GM12878 (cell line): ENCODE measurements around the gene DPYSL3. TPM values are rescaled to one million over a fixed set of nuclear protein-coding genes. Genes with fewer than 3 reads are reported as not detected.

ENCODE experiments used
- ATAC-seq: fragments of 200-7000 bp; cut with Tn5 transposase; 3 replicates; pipeline ENCODE4 v1.9.1; 2020; ENCODE audit warnings: mild to moderate bottlenecking, moderate library complexity
- BruUV-seq: library from RNA; stranded (reverse); fragments of 400-500 nt; replicated peaks from 2 replicates; lab custom pipeline; 2021; lab: Mats Ljungman, UMichigan
- CTCF ChIA-PET: fragments of 300-600 bp; sonication (Branson Sonifier 250); formaldehyde crosslinking; extraction: SDS; loops from one replicate; lab custom pipeline; 2021; ENCODE audit warnings: inconsistent platforms; lab: Yijun Ruan, JAX
- POLR2A ChIA-PET: fragments of 350-600 bp; formaldehyde crosslinking; extraction: SDS; loops from one replicate; lab custom pipeline; 2021; ENCODE audit warnings: inconsistent platforms; lab: Charles Lee
- RAD21 ChIA-PET: fragments of 300-600 bp; sonication (Branson Sonifier 250); formaldehyde crosslinking; loops from one replicate; lab custom pipeline; 2023; ENCODE audit warnings: antibody characterized with exemption; ENCODE audit not compliant: unreplicated experiment; lab: Charles Lee
- SMC1A ChIA-PET: fragments of 300-600 bp; sonication (Branson Sonifier 250); formaldehyde crosslinking; loops from one replicate; lab custom pipeline; 2023; ENCODE audit not compliant: unreplicated experiment, uncharacterized antibody; lab: Charles Lee
- DNase-seq: peaks from one replicate; pipeline ENCODE4 v3.0.0-alpha.2; 2011; ENCODE audit warnings: low read depth, low spot score
- FAIRE-seq: peaks from 3 replicates; lab custom pipeline; 2011; peaks lifted over from hg19 to GRCh38; lab: Jason Lieb, UNC
- H2AFZ ChIP-seq: 2 replicates; pipeline ENCODE4 v1.6.0; 2011; ENCODE audit warnings: low read depth, low read length, control low read depth; ENCODE audit not compliant: control insufficient read depth
- H3K27ac ChIP-seq: 2 replicates; pipeline ENCODE4 v1.5.1; 2011; ENCODE audit warnings: control low read depth; ENCODE audit not compliant: control insufficient read depth, insufficient read depth
- H3K27me3 ChIP-seq, 2 experiments: replicated peaks in 1 of 2; 2 replicates each; pipeline versions ENCODE4 v1.6.0 to v1.6.1; 2011; ENCODE audit warnings: low read length in 1 of 2; ENCODE audit not compliant: control insufficient read depth in 2 of 2, insufficient read depth in 2 of 2
- H3K36me3 ChIP-seq, 2 experiments: 2 replicates each; pipeline ENCODE4 v1.5.1; 2011; ENCODE audit warnings: low read length in 1 of 2; ENCODE audit not compliant: control insufficient read depth in 2 of 2, insufficient read depth in 2 of 2
- H3K4me1 ChIP-seq: 2 replicates; pipeline ENCODE4 v1.6.1; 2011; ENCODE audit warnings: mild to moderate bottlenecking, low read length, moderate library complexity, mixed read lengths; ENCODE audit not compliant: control insufficient read depth, insufficient read depth
- H3K4me2 ChIP-seq: 2 replicates; pipeline ENCODE4 v1.6.0; 2011; ENCODE audit warnings: control low read depth; ENCODE audit not compliant: control insufficient read depth, insufficient read depth
- H3K4me3 ChIP-seq: fragments of 200-600 bp; sonication (generic); 2 replicates; pipeline ENCODE4 v1.5.1; 2016
- H3K79me2 ChIP-seq: 2 replicates; pipeline ENCODE4 v1.6.0; 2011; ENCODE audit warnings: low read length; ENCODE audit not compliant: control insufficient read depth, insufficient read depth
- H3K9ac ChIP-seq: 2 replicates; pipeline ENCODE4 v1.8.0; 2011; ENCODE audit warnings: low read length, control low read depth, mixed read lengths; ENCODE audit not compliant: control insufficient read depth, insufficient read depth
- H3K9me3 ChIP-seq: replicated peaks from 3 replicates; pipeline ENCODE4 v1.5.1; 2011; ENCODE audit warnings: mild to moderate bottlenecking, low read length; ENCODE audit not compliant: control insufficient read depth, insufficient read depth
- H4K20me1 ChIP-seq: 2 replicates; pipeline ENCODE4 v1.6.0; 2011; ENCODE audit not compliant: control insufficient read depth, insufficient read depth
- ZNF217 ChIP-seq: fragments of 450-650 bp; IDR thresholded peaks from 2 replicates; pipeline ENCODE4 v1.6.1; 2017; ENCODE audit warnings: antibody characterized with exemption, mild to moderate bottlenecking
- WGBS: methylation state at CpG from one replicate; pipeline ENCODE4 v1.1.6; 2016; ENCODE audit warnings: low lambda C conversion rate; ENCODE audit not compliant: insufficient replicate concordance, insufficient coverage; ENCODE audit errors: missing lambda C conversion rate; 5-methylcytosine and 5-hydroxymethylcytosine counted together
- in situ Hi-C: fragments of 300-500 bp; cut with MboI; formaldehyde crosslinking; loops from 9 replicates; pipeline ENCODE4 v1.14.3; 2018; ENCODE audit warnings: mixed read lengths
- intact Hi-C: fragments of 100-400 bp; cut with micrococcal nuclease; formaldehyde crosslinking; loops from one replicate; pipeline ENCODE4 v1.14.2; 2022; ENCODE audit not compliant: unreplicated experiment
- polyA plus RNA-seq, 11 experiments: library from polyadenylated mRNA; depleted of rRNA in 4 of 11; unstranded in 6 of 11; stranded (reverse) in 5 of 11; fragments of >200 nt; fragmentation: Nextera tagmentation in 4 of 11; fragmentation: Illumina TruSeq in 1 of 11; extraction: Ambion mirVana in 4 of 11; extraction: Trizol in 1 of 11; gene quantifications; 1 replicate in 1 of 11; 2 replicates in 10 of 11; pipeline versions ENCODE4 v1.2.1 to v1.2.3, GENCODE V29; 2011 to 2016; ENCODE audit warnings: inconsistent platforms in 2 of 11, missing spikeins in 2 of 11, low read depth in 1 of 11
- small RNA-seq: library from RNA; depleted of rRNA; stranded (forward); fragments of <200 nt; gene quantifications from one replicate; pipeline ENCODE3, GENCODE V24; 2014
- total RNA-seq, 4 experiments: library from RNA; depleted of rRNA in 3 of 4; stranded (reverse); fragments of >200 nt in 3 of 4; fragmentation: Illumina TruSeq in 1 of 4; extraction: Trizol in 1 of 4; gene quantifications; 2 replicates each; pipeline versions ENCODE4 v1.2.1 to v1.2.3, GENCODE V29; 2013 to 2021

The DPYSL3 gene
- total and polyA plus RNA-seq, 10 of the 15 experiments (the other 5 are each of a cell fraction or from before 2014, with no cell fraction given) = 0.08 to 1.5 (median 0.45) TPM; not detected in 1

GRCh38 chr5:147340941-147341340, 168.9 kb downstream of the DPYSL3 start:
- RAD21 ChIA-PET = no interaction called here
- H2AFZ ChIP-seq = no peak overlapping the region
- POLR2A ChIA-PET = no interaction called here
- intact Hi-C loops = no loop called here
- no peak overlapping the region for H3K9ac ChIP-seq
- TF ChIP-seq ZNF217 = no peak
- FAIRE-seq (no peak), ATAC-seq (no peak), DNase-seq (no peak)
- CTCF ChIA-PET = interaction anchor here (1.1 to 2.4 kb wide), 2 partner anchors 10 to 152 kb away, joined by 3 to 6 read pairs; no protein-coding TSS in a partner anchor
- no peaks in the 10 kb centered on the region for H3K9me3 ChIP-seq
- H3K79me2 ChIP-seq = no peaks in the 10 kb centered on the region
- H3K4me2 ChIP-seq = no peak overlapping the region
- no TSS peak for BruUV-seq
- no peaks in the 10 kb centered on the region for H3K36me3 ChIP-seq
- H3K27me3 ChIP-seq = no peaks in the 10 kb centered on the region
- in situ Hi-C loops = no loop called here
- H4K20me1 ChIP-seq = no peaks in the 10 kb centered on the region
- H3K27ac ChIP-seq = no peak overlapping the region
- H3K4me3 ChIP-seq = no peak overlapping the region
- H3K4me1 ChIP-seq = no peaks in the 10 kb centered on the region
- 0% methylated on average over 1 of the region's 1 CpG for WGBS
- SMC1A ChIA-PET = interaction anchor here (1.1 kb wide), 1 partner anchor 9 kb away, joined by 3 read pairs; no protein-coding TSS in a partner anchor

Small RNAs within 50 kb of the gene (small RNA-seq; reads per million reads assigned to genes)
- not detected for gene AC011373.1
